ENCODE results near the gene TXNDC5. TPM values are rescaled to one million over a fixed set of nuclear protein-coding genes. Genes with fewer than 3 reads are reported as not detected.

Gene TXNDC5
- total and polyA plus RNA-seq, 5 experiments from 2014 or later, result 10.7 to 25.2 (median 14.5) TPM

DNA sequence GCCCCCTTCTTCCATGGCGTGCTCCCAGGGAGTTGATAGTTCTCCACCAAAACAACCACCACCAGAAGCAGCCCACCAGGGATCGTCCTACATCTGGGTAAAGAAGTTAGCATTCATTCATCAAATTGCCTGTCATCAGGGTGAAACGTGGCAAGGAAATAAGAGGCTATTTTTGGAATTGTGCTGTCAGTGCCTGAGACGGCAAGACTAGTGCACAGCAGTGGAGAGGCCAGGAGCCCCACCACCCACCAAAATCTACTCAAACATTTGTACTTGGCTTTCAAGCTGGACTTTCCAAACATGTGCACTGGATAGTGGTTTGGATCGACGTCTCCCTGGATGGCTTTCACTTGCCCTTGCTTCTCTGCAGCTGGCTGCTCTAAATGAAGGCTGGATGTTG, 44.8 kb downstream of the TXNDC5 start:
- no peaks in the 10 kb centered on the region for H3K4me1 Mint-ChIP-seq

DNA sequence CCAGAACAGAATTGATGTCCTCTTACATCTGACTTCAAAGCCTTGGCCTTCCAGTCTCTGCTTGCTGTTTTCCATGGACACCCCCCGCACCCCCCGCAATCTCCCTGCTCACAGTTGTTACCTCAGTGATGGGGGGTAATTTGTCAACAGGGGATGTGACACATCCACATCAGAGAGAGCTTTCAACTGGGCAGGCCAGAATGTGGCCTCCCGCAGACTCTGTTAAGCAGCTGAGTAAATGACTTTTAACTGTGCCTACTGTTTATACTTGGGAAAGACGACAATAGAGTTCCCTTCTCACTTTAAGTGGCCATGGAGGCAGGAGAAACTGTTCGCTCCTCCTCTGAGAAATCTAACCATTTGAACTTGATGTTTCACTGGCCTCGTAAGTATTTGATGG, 51.0 kb downstream of the TXNDC5 start:
- ATAC-seq, result no peak
- no peak overlapping the region for H3K4me3 Mint-ChIP-seq
- POLR2A ChIA-PET, result no interaction called here
- DNase-seq, result no peak
- peaks cover 4 to 15% (median 9%) of the 10 kb centered on the region in 5 donors for H3K27me3 Mint-ChIP-seq
- no peaks in the 10 kb centered on the region for H3K9me3 Mint-ChIP-seq
- H3K27ac Mint-ChIP-seq, result no peak overlapping the region
- no peaks in the 10 kb centered on the region for H3K4me1 Mint-ChIP-seq
- H3K36me3 Mint-ChIP-seq, result no peaks in the 10 kb centered on the region

More for the DNA sequence above, 44.8 kb downstream of the TXNDC5 start:
- Mint-ChIP-seq H3K9me3 (no peaks in the 10 kb centered on the region), H3K4me3 (no peak overlapping the region), H3K36me3 (no peaks in the 10 kb centered on the region), H3K27me3 (peaks cover 1 to 11% (median 2%) of the 10 kb centered on the region in 5 donors), H3K27ac (no peak overlapping the region)
- DNase-seq (no peak), ATAC-seq (no peak)
- POLR2A ChIA-PET, result no interaction called here

- peaks cover 0 to 13% (median 0%) of the 10 kb centered on the region in 3 donors for H3K36me3 Mint-ChIP-seq
- no peaks in the 10 kb centered on the region for H3K4me1 Mint-ChIP-seq
- no peak overlapping the region for H3K4me3 Mint-ChIP-seq
- ATAC-seq, result no peak
- no peak for DNase-seq
- H3K27ac Mint-ChIP-seq, result no peak overlapping the region
- POLR2A ChIA-PET, result no interaction called here
- H3K27me3 Mint-ChIP-seq, result peaks cover 0 to under 1% (median 0%) of the 10 kb centered on the region in 5 donors
- H3K9me3 Mint-ChIP-seq, result peaks cover 0 to 30% (median 11%) of the 10 kb centered on the region in 9 donors
Observed at GRCh38 chr6:7851780-7852179, 58.8 kb downstream of the TXNDC5 start.

DNA sequence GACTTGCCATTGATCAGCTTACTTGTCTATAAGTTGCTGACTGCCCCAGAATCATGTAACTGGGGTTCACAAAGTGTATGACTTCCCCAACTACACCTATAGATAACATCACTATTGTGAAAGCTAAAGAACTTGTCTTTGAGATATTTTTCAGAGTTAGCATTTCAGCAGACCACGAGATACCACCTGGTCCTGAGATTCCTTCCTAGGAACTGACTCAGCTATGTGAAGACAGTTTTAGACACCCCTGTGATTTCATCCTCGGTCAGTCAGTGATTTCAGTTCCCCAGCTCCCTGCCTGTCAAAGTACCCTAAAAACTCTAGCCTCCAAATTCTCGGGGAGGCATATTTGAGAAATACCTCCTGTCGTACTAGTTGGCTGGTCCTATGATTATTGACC, 62.4 kb downstream of the TXNDC5 start:
- H3K4me3 Mint-ChIP-seq, result no peak overlapping the region
- H3K27me3 Mint-ChIP-seq, result peaks cover 0 to 12% (median 3%) of the 10 kb centered on the region in 5 donors
- H3K27ac Mint-ChIP-seq, result no peak overlapping the region
- ATAC-seq (no peak), DNase-seq (no peak)
- H3K36me3 Mint-ChIP-seq, result peaks cover 0 to 12% (median 0%) of the 10 kb centered on the region in 3 donors
- no peaks in the 10 kb centered on the region for H3K4me1 Mint-ChIP-seq
- H3K9me3 Mint-ChIP-seq, result peaks cover 0 to 26% (median 11%) of the 10 kb centered on the region in 9 donors
- POLR2A ChIA-PET, result no interaction called here

- POLR2A ChIA-PET, result no interaction called here
- no peak overlapping the region for H3K27ac Mint-ChIP-seq
Observed at GRCh38 chr6:7846966-7847818, 63.4 kb downstream of the TXNDC5 start.

GRCh38 chr6:7841781-7842468, 68.7 kb downstream of the TXNDC5 start:
- Mint-ChIP-seq H3K9me3 (peaks cover 0 to 8% (median 0%) of the 10 kb centered on the region in 9 donors), H3K4me3 (no peak overlapping the region), H3K36me3 (no peaks in the 10 kb centered on the region), H3K4me1 (no peaks in the 10 kb centered on the region), H3K27me3 (peaks cover 3 to 21% (median 7%) of the 10 kb centered on the region in 5 donors), H3K27ac (no peak overlapping the region)
- DNase-seq, result no peak
- POLR2A ChIA-PET, result no interaction called here
- no peak for ATAC-seq

More at GRCh38 chr6:7846966-7847818, 63.4 kb downstream of the TXNDC5 start:
- Mint-ChIP-seq H3K27me3 (peaks cover 0 to 12% (median 3%) of the 10 kb centered on the region in 5 donors), H3K4me3 (no peak overlapping the region), H3K36me3 (peaks cover 0 to 5% (median 0%) of the 10 kb centered on the region in 3 donors), H3K9me3 (peaks cover 2 to 20% (median 11%) of the 10 kb centered on the region in 9 donors), H3K4me1 (no peaks in the 10 kb centered on the region)
- ATAC-seq (no peak), DNase-seq (no peak)

DNA sequence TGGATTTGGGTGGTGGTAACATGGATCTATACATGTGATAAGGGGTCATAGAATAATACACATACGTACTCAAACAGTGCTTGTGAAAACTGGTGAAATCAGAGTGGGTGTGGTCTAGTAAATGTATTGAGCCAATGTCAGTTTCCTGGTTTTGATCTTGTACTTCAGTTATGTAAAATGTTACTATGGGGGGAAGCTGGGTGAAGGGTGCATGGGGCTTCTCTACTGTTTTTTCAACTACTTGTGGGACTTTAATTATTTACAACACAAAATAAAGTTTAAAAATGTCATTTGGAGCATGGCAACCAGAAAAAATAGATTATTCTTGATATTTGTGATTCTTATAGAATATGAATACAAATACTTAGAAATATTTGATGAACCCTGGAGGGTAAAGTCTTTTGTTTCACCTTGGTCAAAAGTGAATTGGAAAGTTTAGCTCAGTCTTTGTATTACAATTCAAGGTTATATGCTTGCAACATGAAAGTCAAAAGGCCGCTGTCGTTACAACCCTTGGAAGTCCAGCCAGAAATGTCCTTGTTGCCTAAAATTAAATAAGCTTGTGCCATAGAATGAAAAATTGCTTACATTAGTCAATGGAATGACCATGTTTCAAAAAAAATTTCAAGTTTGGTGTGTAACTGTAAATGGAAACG, 74.1 kb downstream of the TXNDC5 start:
- peaks cover 6 to 34% (median 10%) of the 10 kb centered on the region in 5 donors for H3K27me3 Mint-ChIP-seq
- H3K9me3 Mint-ChIP-seq, result peaks cover 0 to 3% (median 0%) of the 10 kb centered on the region in 9 donors
- ATAC-seq, result no peak
- H3K27ac Mint-ChIP-seq, result no peak overlapping the region
- H3K36me3 Mint-ChIP-seq, result no peaks in the 10 kb centered on the region
- H3K4me3 Mint-ChIP-seq, result no peak overlapping the region
- H3K4me1 Mint-ChIP-seq, result no peaks in the 10 kb centered on the region
- POLR2A ChIA-PET, result no interaction called here
- no peak for DNase-seq

GRCh38 chr6:7833751-7834070, 76.9 kb downstream of the TXNDC5 start:
- no peaks in the 10 kb centered on the region for H3K4me1 Mint-ChIP-seq
- H3K36me3 Mint-ChIP-seq, result peaks cover 0 to 5% (median 0%) of the 10 kb centered on the region in 3 donors
- H3K27me3 Mint-ChIP-seq, result peaks cover 9 to 43% (median 20%) of the 10 kb centered on the region in 5 donors
- H3K9me3 Mint-ChIP-seq, result peaks cover 0 to 12% (median 7%) of the 10 kb centered on the region in 9 donors
- ATAC-seq (no peak), DNase-seq (no peak)
- no peak overlapping the region for H3K27ac Mint-ChIP-seq
- POLR2A ChIA-PET, result no interaction called here
- no peak overlapping the region for H3K4me3 Mint-ChIP-seq

GRCh38 chr6:7832904-7833750, 77.5 kb downstream of the TXNDC5 start:
- H3K27ac Mint-ChIP-seq, result no peak overlapping the region
- H3K4me1 Mint-ChIP-seq, result no peaks in the 10 kb centered on the region
- no peak overlapping the region for H3K4me3 Mint-ChIP-seq
- DNase-seq (no peak), ATAC-seq (no peak)
- H3K27me3 Mint-ChIP-seq, result peaks cover 9 to 43% (median 20%) of the 10 kb centered on the region in 5 donors
- POLR2A ChIA-PET, result no interaction called here
- H3K9me3 Mint-ChIP-seq, result peaks cover 0 to 12% (median 7%) of the 10 kb centered on the region in 9 donors
- peaks cover 0 to 5% (median 0%) of the 10 kb centered on the region in 3 donors for H3K36me3 Mint-ChIP-seq

Other genes starting within 250 kb of the TXNDC5 start
- not detected for gene BMP6, start 184.7 kb downstream of the TXNDC5 start, total RNA-seq
- not detected for gene BMP6, start 184.7 kb downstream of the TXNDC5 start, polyA plus RNA-seq
- gene BLOC1S5, start 153.6 kb upstream of the TXNDC5 start, total RNA-seq, result 10 to 100 TPM; 23.5 to 24.7 TPM
- gene BLOC1S5, start 153.6 kb upstream of the TXNDC5 start, polyA plus RNA-seq, result 10 to 100 TPM; 28.5 to 33.7 (median 32.8) TPM
- 10 to 100 TPM; 25.2 to 28.6 TPM for gene EEF1E1, start 191.8 kb upstream of the TXNDC5 start, total RNA-seq
- gene EEF1E1, start 191.8 kb upstream of the TXNDC5 start, polyA plus RNA-seq, result 10 to 100 TPM; 55.5 to 62.0 (median 57.9) TPM

Data from naive thymus-derived CD8-positive, alpha-beta T cell (primary cell).